GM18519 (cell line): ENCODE data around the gene ALKAL2.

Source experiments
- ATAC-seq: cut with Tn5 transposase; IDR thresholded peaks from one replicate; pipeline ENCODE4 v1.9.1; 2021; ENCODE audit warnings: mild to moderate bottlenecking, moderate library complexity; ENCODE audit not compliant: unreplicated experiment, low FRiP score

ALKAL2 gene

DNA sequence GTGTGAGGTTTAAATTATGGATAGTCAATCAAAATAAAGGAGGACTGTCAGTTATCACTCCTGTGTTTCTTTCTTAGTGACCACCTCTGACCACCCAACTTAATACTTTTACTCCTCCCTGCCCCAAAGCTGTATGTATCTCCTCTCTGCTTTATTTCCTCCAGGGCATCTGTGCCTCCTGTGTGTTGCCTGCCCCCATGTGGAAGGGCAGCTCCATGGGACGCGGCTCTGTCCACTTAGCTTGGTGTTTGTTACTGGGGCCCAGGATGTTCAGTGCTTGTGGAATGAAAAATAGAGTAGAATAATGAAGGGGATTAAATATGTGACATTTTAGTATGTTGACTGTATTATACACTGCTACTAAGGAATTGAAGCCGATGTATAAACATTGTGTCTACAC is 13.4 kb downstream of the ALKAL2 start:
- ATAC-seq: no peak

DNA sequence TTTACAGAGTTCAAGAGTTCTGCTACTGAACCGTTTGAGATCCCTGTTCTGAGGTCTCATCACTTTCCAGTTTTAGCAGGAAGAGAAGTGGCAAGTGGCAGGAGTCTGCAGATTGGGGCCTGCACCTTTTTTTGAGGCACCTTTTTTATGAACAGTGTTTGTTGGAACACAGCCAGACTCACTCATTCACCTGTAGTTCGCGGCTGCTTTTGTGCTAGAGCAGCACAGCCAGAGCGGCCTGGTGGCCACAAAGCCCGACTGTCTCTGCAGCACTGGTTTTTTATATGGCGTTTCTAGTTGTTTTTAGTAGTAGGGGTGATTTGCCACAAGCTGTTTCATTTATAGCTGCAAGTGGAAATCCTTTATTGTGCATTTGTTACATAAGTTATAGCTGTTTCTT is 14.6 kb downstream of the ALKAL2 start:
- ATAC-seq: no peak

DNA sequence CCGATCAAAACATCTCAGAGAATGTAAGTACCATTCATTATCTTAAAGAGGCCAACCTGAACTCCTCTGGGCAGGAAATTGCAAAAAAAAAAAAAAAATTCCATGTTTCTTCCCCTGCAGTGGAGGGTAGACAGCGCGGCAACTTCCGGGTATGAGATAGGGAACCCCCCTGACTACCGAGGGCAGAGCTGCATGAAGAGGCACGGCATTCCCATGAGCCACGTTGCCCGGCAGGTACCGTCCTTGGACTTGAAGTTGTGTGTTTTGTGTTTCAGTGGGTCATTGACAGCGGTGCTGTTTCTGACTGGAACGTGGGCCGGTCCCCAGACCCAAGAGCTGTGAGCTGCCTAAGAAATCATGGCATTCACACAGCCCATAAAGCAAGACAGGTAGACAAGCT is 16.0 kb downstream of the ALKAL2 start:
- no peak for ATAC-seq

- ATAC-seq: no peak
These were observed 17.0 kb downstream of the ALKAL2 start for GRCh38 chr2:270861-271260.

- no peak for ATAC-seq
These were observed 18.4 kb downstream of the ALKAL2 start for GRCh38 chr2:269356-270030.

DNA sequence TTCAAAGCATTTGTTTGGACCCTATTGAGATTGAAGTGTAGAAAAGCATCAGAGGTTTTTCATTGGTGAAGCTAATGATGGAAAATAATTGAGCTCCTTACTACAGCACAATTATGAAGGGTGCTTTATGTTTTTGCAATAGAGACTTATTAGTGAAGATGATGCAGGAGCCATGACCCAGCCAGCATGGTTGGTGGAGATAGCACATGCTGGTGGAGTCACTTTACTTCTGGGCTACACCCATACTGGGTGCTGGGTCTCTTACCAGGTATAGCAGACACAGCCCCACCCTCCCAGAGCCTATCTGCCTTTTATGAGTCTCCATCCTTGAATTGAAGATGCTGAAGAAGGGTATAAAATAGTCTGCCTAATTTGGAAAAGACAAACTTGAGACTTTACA is 19.6 kb downstream of the ALKAL2 start:
- ATAC-seq: no peak

DNA sequence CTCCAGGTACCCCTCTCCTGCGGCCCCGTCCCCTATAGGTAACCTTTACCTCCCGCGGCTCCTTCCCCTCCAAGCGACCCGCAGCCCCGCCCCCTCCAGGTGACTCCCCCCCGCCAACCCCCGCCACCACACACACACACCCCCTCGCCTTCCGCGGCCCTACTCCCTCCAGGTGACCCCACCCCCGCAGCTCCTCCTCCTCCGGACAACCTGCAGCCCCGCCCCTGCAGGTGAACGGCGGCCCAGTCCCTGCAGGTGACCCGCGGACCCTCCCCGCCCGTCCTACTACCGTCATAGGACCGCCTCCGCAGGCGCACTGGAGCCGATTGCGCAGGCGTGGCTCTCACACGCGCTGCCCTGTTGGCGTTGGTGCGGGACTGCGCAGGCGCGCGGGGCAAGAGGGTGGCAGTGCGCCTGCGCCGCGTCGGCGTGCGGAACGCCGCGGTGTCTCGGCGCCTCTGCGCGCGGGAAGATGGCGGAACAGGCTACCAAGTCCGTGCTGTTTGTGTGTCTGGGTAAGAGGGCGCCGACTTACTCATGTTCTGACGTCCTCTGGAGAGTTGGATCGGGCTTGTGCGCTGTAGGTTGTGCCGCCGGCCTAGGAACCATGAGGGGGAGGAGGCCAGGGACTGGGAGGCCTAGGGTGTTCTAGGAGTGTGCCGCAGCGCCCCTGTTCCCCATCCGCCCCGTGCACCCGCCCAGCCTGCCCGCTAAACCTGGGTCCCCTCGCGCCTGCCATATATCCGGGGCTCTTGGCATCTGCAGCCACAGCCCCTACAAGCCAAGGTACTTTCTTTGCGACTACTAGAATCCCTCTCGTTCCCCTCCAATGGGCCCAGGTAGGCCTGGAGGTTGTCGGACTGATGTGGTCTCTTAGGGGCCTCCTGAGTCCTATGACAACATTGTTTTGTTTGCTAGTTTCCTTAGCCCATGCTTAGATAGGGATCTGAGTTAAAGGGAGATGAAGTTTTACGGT is 23.1 kb downstream of the ALKAL2 start, which contains the start of gene ACP1:
TSS of gene ACP1 (plus strand) at position 455 of the 976 bp plus-strand sequence. CDS start at position 473, 18 bp downstream.
- ATAC-seq: peak; percentile 80

DNA sequence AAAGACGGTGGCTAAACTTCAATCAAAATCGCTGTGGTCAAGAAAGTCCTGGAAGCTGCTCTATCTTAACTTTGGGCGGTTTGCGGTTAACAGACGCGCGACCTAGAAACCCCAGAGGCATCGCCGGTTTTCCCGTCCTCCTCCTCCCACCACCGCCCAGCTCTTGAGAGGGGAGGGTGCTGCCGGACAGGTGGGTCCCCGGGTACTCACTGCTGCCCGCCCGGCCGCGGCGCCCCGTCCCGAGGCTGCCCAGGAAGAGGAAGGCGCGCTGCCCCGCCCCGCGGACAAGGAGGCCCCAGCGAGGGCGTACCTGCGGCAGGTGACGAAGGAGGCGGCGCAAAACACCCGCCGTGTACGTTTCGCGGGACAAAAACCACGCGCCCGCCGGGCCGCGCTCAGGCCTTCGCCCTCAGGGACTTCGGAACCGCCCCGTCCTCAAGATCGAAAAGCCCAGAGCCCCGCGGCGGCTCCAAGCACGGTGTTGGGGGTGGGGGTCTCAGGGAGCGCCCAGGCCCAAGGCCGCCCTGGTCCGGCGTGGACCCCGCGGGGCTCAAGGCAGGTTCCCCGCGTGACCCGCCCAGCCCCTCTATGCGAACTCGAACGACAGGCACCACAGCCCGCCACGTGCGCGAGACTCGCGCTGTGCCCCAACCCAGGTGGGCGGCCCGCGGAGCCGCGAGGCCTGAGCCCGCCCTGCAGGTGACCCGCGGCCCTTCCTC is 24.0 kb downstream of the ALKAL2 start, which contains the start of gene SH3YL1:
TSS of gene SH3YL1 (minus strand) at position 259 of the 719 bp plus-strand sequence. CDS start at position 211, 48 bp downstream.
- no peak for ATAC-seq

DNA sequence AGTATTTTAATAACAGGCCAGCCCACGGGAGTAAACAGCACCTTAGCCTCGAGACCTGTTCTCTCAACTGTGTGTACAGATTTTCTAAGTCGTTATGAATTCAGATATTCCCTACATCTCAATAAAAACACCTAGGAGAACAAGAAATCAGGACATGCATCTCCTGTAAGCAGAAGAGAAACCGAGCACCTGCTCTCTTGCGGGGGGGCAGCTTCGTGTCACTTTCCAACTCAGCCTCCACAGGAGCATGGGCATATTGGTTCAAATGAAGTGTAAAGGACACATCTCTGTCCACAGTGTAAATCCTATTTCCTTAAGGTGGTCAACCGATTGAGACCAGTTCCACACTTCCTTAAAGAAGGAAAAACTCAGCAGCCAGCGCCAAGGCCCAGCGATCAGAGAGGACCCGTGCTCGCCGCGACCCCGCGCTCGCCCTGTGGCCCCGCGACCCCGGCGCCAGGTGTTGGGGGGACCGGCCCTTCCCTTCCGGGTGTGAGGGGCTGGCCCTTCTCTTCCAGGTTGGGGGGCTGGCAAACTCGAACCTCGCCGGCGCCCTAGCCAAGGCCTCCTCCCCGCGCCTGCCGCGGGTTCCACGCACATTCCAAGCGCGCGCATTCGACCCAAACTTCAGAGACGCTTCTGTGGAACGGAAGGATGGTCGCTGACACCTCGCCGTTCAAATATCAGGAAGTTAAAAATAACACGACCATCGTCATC is 24.7 kb downstream of the ALKAL2 start:
- ATAC-seq: no peak

DNA sequence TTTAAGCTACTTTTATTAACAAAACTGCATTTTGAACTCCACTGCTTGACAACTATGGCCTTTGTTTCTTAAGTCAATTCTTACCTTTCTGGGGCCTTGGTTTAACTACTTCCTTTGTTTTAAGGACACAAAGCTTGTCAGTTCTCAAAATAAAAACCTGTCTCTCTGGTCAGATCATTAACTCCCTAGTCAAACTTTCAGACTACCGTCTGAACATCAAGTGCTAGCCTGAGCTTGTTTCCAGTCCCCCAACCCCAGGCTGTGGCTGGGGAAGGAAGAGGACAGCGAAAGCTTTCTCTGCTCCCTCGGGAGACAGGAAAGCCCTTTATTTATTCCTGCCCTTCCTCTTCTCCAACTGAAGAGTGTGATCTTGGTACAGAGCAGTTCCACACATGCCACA is 25.8 kb downstream of the ALKAL2 start:
- no peak for ATAC-seq

DNA sequence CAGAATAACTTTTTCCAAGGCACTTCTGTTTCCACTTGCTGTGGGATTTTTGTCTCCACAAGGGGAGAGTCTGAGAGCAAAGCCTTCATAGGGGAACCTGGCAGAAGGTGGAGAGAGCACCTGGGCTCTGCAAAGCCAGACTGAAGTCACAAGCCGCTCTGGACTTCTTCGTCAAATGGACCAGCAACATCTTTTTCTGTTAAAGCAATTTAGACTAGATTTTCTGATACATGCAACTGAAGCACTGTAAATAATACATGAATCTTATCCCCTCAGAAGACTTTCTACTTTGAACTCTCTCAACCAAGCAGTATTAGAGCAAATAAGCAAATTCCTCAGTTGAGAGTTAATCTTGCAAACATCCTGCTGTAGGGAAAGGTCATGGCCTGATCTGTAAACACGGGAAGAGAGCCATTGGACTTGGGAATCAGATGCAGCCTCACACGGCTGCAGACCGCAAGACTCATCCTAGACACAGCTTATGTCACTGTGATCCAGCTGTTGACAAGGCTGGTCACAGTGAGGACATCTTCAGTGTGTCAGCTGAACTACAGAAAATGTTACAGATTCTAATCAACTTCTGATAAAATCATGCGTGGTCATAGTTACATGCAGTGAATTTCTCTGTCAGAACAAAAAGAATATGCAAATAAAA is 27.3 kb downstream of the ALKAL2 start:
- no peak for ATAC-seq

DNA sequence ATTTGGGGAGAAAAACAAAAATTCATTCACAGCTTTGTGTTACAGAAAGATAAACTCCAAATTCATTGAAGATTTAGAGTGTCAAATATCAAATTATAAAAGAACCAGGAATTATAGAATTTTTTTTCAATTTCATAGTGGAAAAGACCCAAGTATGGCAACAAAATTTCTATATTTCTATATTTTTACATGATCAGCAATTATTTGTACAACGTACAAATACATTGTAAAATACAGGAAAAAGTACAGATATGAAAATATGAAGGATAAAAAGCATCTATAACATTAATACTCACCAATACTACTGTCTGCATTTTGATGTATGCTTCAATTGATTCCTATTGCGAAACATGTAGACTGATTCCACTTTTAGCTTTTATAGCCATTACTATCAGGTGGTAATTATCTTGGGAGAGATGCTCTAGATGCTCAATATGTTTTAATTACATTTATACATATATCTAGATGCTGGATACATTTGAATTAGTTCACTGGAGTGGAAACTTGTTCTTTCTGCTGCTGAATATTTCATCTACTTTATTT is 28.0 kb downstream of the ALKAL2 start:
- ATAC-seq: no peak

GRCh38 chr2:258933-259332 is 29.0 kb downstream of the ALKAL2 start:
- no peak for ATAC-seq

- no peak for ATAC-seq
These were observed 30.0 kb downstream of the ALKAL2 start for GRCh38 chr2:257842-258241.

DNA sequence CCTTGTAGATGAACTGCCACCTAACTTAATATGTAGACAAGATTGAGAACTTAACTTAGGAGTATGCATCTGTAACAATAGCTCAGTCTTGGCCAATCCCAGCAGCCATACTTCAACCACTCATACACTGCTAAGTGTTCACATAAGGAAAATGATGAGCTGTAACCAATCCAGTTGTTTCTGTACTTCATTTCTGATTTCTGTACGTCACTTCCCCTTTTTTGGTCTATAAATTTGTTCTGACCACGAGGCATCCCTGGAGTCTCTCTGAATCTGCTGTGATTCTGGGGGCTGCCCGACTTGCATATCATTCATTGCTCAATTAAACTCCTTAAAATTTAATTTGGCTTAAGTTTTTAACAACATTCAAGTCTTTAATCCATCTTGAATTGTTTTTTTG is 30.5 kb downstream of the ALKAL2 start:
- ATAC-seq: no peak

GRCh38 chr2:256094-256493 is 31.8 kb downstream of the ALKAL2 start:
- ATAC-seq: no peak

DNA sequence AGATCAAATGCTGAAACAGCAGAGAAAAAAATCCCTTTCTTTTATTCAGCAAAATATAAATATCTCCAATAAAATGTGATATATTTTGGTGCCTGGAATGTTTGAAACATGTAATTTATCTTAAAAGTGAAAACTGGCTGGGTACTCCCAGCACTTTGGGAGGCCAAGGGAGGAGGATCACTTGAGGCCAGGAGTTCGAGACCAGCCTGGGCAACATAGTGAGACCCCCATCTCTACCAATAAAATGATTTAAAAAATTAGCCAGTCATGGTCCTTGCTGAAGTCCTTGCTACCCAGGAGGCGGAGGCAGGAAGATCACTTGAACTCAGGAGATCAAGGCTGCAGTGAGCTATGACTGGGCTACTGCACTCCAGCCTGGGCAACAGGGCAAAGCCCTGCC is 32.7 kb downstream of the ALKAL2 start:
- no peak for ATAC-seq

- ATAC-seq: no peak
These were observed 33.6 kb downstream of the ALKAL2 start for GRCh38 chr2:254241-254640.

- no peak for ATAC-seq
These were observed 34.7 kb downstream of the ALKAL2 start for GRCh38 chr2:253202-253638.
